CD14-positive monocyte (primary cell): ENCODE measurements around the gene BCAT1. TPM values are rescaled to one million over a fixed set of nuclear protein-coding genes. Genes with fewer than 3 reads are reported as not detected.

ENCODE experiments used
- DNase-seq, 3 donors: peaks; one replicate each; pipeline ENCODE4 v3.0.0-alpha.2; 2011 to 2022
- H2AFZ ChIP-seq: 2 replicates; pipeline ENCODE4 v1.6.0; 2012; ENCODE audit warnings: mild to moderate bottlenecking, low read depth, low read length, inconsistent platforms; ENCODE audit not compliant: insufficient read depth, poor library complexity, severe bottlenecking
- H3K27ac ChIP-seq, 2 donors: 1 replicate in 1 of 2; 2 replicates in 1 of 2; pipeline ENCODE4 v1.5.1; 2012 to 2013; ENCODE audit warnings: low read length in 2 of 2, control low read depth in 1 of 2, inconsistent platforms in 1 of 2, low read depth in 1 of 2, mild to moderate bottlenecking in 1 of 2
- H3K27me3 ChIP-seq, 2 donors: one replicate each; pipeline versions ENCODE4 v1.6.0 to v1.6.1; 2011 to 2013; ENCODE audit warnings: low read length in 2 of 2; ENCODE audit not compliant: control insufficient read depth in 2 of 2, insufficient read depth in 2 of 2
- H3K36me3 ChIP-seq, 2 donors: replicated peaks in 1 of 2; 1 replicate in 1 of 2; 2 replicates in 1 of 2; pipeline versions ENCODE4 v1.5.1 to v1.6.1; 2012 to 2013; ENCODE audit warnings: low read length in 2 of 2, control low read depth in 1 of 2, inconsistent platforms in 1 of 2, mild to moderate bottlenecking in 1 of 2; ENCODE audit not compliant: insufficient read depth in 2 of 2, control insufficient read depth in 1 of 2
- H3K4me1 ChIP-seq, 2 donors: 1 replicate in 1 of 2; 2 replicates in 1 of 2; pipeline versions ENCODE4 v1.5.1 to v1.6.1; 2012 to 2013; ENCODE audit warnings: low read length in 2 of 2, control low read depth in 1 of 2, inconsistent platforms in 1 of 2, mild to moderate bottlenecking in 1 of 2, moderate library complexity in 1 of 2; ENCODE audit not compliant: insufficient read depth in 2 of 2, control insufficient read depth in 1 of 2
- H3K4me2 ChIP-seq: replicated peaks from 2 replicates; pipeline ENCODE3; 2012; ENCODE audit warnings: low read length, moderate library complexity, mild to moderate bottlenecking; ENCODE audit not compliant: poor library complexity, severe bottlenecking; ENCODE audit errors: extremely low read depth
- H3K4me3 ChIP-seq, 3 experiments: fragments of 200-600 bp in 1 of 3; sonication (generic) in 1 of 3; replicated peaks in 1 of 3; 1 replicate in 2 of 3; 2 replicates in 1 of 3; pipeline ENCODE4 v1.5.1; 2011 to 2013; ENCODE audit warnings: low read length in 3 of 3, mild to moderate bottlenecking in 3 of 3, control low read depth in 2 of 3, low read depth in 2 of 3, inconsistent platforms in 1 of 3, moderate library complexity in 1 of 3
- H3K79me2 ChIP-seq: 2 replicates; pipeline ENCODE4 v1.6.0; 2012; ENCODE audit warnings: mild to moderate bottlenecking, control low read depth, inconsistent platforms, low read length, moderate library complexity; ENCODE audit not compliant: insufficient read depth
- H3K9ac ChIP-seq: 2 replicates; pipeline ENCODE4 v1.6.0; 2017; ENCODE audit warnings: low read length, mild to moderate bottlenecking; ENCODE audit not compliant: insufficient read depth, poor library complexity, severe bottlenecking
- H3K9me3 ChIP-seq, 2 donors: replicated peaks in 1 of 2; 1 replicate in 1 of 2; 2 replicates in 1 of 2; pipeline versions ENCODE4 v1.5.1 to v1.6.1; 2012 to 2013; ENCODE audit warnings: low read length in 2 of 2, control low read depth in 1 of 2; ENCODE audit not compliant: control insufficient read depth in 1 of 2, insufficient read depth in 1 of 2
- H4K20me1 ChIP-seq: 2 replicates; pipeline ENCODE4 v1.6.0; 2012; ENCODE audit warnings: mild to moderate bottlenecking, low read length, control low read depth, moderate library complexity; ENCODE audit not compliant: insufficient read depth
- H3K27ac Mint-ChIP-seq, 7 donors: one replicate each; pipeline ENCODE4 v1.8.0; 2020; ENCODE audit warnings: mild to moderate bottlenecking in 7 of 7, mixed read lengths in 7 of 7, moderate library complexity in 6 of 7, inconsistent platforms in 2 of 7
- H3K27me3 Mint-ChIP-seq, 3 donors: one replicate each; pipeline ENCODE4 v1.8.0; 2021 to 2022; ENCODE audit warnings: low read depth in 3 of 3, mild to moderate bottlenecking in 3 of 3, mixed read lengths in 3 of 3, moderate library complexity in 3 of 3, inconsistent platforms in 1 of 3
- H3K36me3 Mint-ChIP-seq, 2 donors: one replicate each; pipeline ENCODE4 v1.8.0; 2020; ENCODE audit warnings: mixed read lengths in 2 of 2, inconsistent platforms in 1 of 2, mild to moderate bottlenecking in 1 of 2
- H3K4me1 Mint-ChIP-seq: one replicate; pipeline ENCODE4 v1.8.0; 2020; ENCODE audit warnings: mild to moderate bottlenecking, mixed read lengths
- H3K4me3 Mint-ChIP-seq, 2 donors: one replicate each; pipeline ENCODE4 v1.8.0; 2020; ENCODE audit warnings: mild to moderate bottlenecking in 2 of 2, mixed read lengths in 2 of 2, moderate library complexity in 1 of 2
- H3K9me3 Mint-ChIP-seq, 7 donors: one replicate each; pipeline ENCODE4 v1.8.0; 2020 to 2022; ENCODE audit warnings: mixed read lengths in 7 of 7, mild to moderate bottlenecking in 6 of 7, moderate library complexity in 6 of 7, inconsistent platforms in 2 of 7
- WGBS: methylation state at CpG from one replicate; pipeline ENCODE4 v1.1.5; 2013; ENCODE audit warnings: missing lambda C conversion rate; ENCODE audit not compliant: insufficient coverage; 5-methylcytosine and 5-hydroxymethylcytosine counted together
- intact Hi-C, 2 donors: fragments of 100-400 bp; cut with micrococcal nuclease; formaldehyde crosslinking; loops; one replicate each; pipeline versions ENCODE4 v1.15.0 to v1.15.1; 2023
- polyA plus RNA-seq, 3 donors: library from polyadenylated mRNA; depleted of rRNA in 1 of 3; unstranded in 2 of 3; stranded (reverse) in 1 of 3; fragments of 300-500 nt in 2 of 3; fragments of >200 nt in 1 of 3; fragmentation: Illumina TruSeq in 2 of 3; gene quantifications; 1 replicate in 2 of 3; 2 replicates in 1 of 3; pipeline ENCODE4 v1.2.3, GENCODE V29; 2012 to 2021
- TF ChIP-seq, protein P1 (sequence below): fragments of 200-600 bp; IDR thresholded peaks from one replicate; pipeline ENCODE4 v1.8.0; 2022; ENCODE audit warnings: antibody characterized with exemption, mild to moderate bottlenecking

Gene BCAT1
- polyA plus RNA-seq, 3 donors, result 3.5 to 16.9 (median 15.2) TPM

DNA sequence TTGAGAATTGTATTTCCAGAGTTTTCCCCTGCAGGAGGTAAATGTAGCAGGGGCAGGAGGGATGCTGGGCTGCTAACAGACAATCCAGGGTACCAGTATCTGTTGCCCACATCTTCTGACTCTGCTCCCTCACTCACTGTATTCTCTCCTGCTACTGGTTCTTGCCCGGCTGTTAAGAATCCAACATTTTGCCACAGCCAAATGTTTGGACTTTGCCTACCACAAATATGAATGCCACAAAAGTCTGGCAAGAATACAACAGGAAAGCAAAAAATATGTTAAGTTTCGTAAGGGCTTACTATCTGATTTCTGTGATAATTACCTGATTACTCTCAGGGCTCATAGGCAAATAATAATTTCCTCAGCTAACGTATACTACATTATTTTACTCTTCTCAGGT is 160.0 kb downstream of the BCAT1 start:
- H3K27ac Mint-ChIP-seq, result no peak overlapping the region
- H3K4me3 Mint-ChIP-seq, result no peak overlapping the region
- no peaks in the 10 kb centered on the region for H3K9me3 Mint-ChIP-seq
- H3K4me1 Mint-ChIP-seq, result no peaks in the 10 kb centered on the region
- H3K27me3 Mint-ChIP-seq, result peaks cover 0 to 2% (median 0%) of the 10 kb centered on the region in 3 donors
- H3K9me3 ChIP-seq, result no peaks in the 10 kb centered on the region
- H3K4me3 ChIP-seq, result no peak overlapping the region
- H3K9ac ChIP-seq, result no peak overlapping the region
- no peaks in the 10 kb centered on the region for H3K27me3 ChIP-seq
- no peaks in the 10 kb centered on the region for H3K4me1 ChIP-seq
- no peaks in the 10 kb centered on the region for H3K36me3 ChIP-seq
- TF ChIP-seq, protein P1, sequence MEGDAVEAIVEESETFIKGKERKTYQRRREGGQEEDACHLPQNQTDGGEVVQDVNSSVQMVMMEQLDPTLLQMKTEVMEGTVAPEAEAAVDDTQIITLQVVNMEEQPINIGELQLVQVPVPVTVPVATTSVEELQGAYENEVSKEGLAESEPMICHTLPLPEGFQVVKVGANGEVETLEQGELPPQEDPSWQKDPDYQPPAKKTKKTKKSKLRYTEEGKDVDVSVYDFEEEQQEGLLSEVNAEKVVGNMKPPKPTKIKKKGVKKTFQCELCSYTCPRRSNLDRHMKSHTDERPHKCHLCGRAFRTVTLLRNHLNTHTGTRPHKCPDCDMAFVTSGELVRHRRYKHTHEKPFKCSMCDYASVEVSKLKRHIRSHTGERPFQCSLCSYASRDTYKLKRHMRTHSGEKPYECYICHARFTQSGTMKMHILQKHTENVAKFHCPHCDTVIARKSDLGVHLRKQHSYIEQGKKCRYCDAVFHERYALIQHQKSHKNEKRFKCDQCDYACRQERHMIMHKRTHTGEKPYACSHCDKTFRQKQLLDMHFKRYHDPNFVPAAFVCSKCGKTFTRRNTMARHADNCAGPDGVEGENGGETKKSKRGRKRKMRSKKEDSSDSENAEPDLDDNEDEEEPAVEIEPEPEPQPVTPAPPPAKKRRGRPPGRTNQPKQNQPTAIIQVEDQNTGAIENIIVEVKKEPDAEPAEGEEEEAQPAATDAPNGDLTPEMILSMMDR, result no peak
- H2AFZ ChIP-seq, result no peak overlapping the region
- H3K36me3 Mint-ChIP-seq, result no peaks in the 10 kb centered on the region
- 40% methylated on average over 1 of the region's 3 CpGs for WGBS
- H3K4me2 ChIP-seq, result no peak overlapping the region
- no peaks in the 10 kb centered on the region for H3K79me2 ChIP-seq
- H4K20me1 ChIP-seq, result no peaks in the 10 kb centered on the region
- intact Hi-C loops, result no loop called here
- H3K27ac ChIP-seq, result no peak overlapping the region
- no peak for DNase-seq

DNA sequence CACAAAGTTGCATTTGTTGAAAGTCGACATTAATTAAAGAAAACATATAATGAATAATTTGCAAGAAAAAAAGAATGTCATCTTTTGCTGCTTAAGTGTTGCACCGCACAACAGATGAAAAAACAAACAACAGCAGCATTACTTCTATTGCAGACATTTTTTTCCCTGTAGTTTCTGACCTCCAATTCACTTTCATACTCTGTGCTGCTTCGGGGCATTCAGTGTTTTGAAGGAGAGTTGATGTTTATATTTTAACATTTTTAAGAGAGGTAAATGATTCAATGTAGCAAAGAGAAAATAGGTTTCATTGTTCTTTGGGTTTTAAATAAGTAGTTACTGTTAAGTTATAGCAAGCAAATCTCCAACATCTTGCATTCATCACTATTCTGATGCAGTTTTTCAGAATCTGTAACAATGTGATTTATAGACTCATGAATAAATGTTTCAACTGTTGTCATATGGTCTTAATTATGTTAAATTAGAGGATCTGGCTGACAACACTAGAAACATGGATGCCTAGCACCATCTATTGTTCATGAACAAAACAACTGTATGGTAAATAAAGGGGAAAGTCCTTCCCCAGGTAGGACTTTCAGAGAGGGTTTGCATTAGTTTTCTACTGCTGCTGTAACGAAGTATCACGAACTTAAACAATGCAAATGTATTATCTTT is 168.1 kb downstream of the BCAT1 start:
- H3K27ac ChIP-seq, result no peak overlapping the region
- no peak overlapping the region for H3K4me2 ChIP-seq
- intact Hi-C loops, result no loop called here
- peaks cover 3 to 8% of the 10 kb centered on the region in 2 donors for H3K4me1 ChIP-seq
- no peak overlapping the region for H3K9ac ChIP-seq
- Mint-ChIP-seq H3K4me3 (no peak overlapping the region), H3K27me3 (peaks cover 0 to 1% (median 0%) of the 10 kb centered on the region in 3 donors), H3K27ac (no peak overlapping the region), H3K36me3 (no peaks in the 10 kb centered on the region), H3K9me3 (no peaks in the 10 kb centered on the region), H3K4me1 (peaks cover 8% of the 10 kb centered on the region)
- no peak for DNase-seq
- no peaks in the 10 kb centered on the region for H3K9me3 ChIP-seq
- H3K27me3 ChIP-seq, result no peaks in the 10 kb centered on the region
- H3K4me3 ChIP-seq, result no peak overlapping the region
- H2AFZ ChIP-seq, result no peak overlapping the region
- TF ChIP-seq, protein P1, result no peak
- H3K79me2 ChIP-seq, result no peaks in the 10 kb centered on the region
- no CpG with 5 or more reads among the region's 5 CpGs for WGBS
- H4K20me1 ChIP-seq, result no peaks in the 10 kb centered on the region
- H3K36me3 ChIP-seq, result no peaks in the 10 kb centered on the region
